ENCODE measurements around the gene RAF1.
"Not testable (repeated sequence)": the region's sequence is repeated elsewhere in the genome, so short reads cannot be mapped to it uniquely, and the experiment has no call there.

Gene RAF1

DNA sequence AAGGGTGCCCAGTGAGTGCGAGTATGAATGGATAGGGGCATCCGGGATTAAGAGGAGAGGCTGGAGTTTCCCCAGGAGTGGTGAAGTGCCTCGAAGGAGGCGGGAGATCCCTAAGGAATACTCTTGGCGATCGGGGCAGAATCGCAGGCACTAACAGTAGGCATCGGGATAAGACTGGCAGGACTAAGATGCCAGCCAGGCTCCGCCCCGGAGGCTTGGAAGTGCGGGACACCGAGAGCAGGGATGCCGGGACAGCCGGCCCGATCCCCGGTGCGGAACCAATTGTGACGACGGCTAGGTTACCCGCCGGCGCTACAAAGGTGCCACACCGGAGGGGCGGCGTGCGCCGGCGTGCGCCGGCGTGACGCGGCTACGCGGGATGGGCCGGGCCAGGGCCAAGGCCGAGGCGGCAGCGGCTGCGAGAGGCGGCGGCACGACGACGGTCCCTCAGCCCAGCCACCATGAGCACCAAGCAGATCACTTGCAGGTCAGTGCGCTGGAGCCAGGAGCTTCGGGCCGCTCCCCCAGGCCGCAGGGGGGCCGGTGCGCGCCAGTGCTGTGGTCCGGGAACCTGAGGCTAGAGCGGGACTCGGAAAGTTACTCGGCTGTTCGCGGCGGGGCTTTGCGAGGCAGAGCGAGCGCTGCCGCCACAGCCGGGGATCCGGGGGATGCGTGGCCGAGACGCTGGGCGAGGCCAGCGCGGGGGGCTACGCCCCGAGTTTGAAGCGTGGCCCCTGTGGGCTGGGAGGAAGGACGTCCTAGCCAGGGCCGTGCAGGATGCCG, 107.0 kb downstream of the RAF1 start, which contains the start of gene MKRN2:
MKRN2 (plus strand) TSS at position 398 of the 783 bp plus-strand sequence; CDS start at position 462, 64 bp downstream.
- DNase-seq, result peak; percentile 71 to 89 (median 80)

DNA sequence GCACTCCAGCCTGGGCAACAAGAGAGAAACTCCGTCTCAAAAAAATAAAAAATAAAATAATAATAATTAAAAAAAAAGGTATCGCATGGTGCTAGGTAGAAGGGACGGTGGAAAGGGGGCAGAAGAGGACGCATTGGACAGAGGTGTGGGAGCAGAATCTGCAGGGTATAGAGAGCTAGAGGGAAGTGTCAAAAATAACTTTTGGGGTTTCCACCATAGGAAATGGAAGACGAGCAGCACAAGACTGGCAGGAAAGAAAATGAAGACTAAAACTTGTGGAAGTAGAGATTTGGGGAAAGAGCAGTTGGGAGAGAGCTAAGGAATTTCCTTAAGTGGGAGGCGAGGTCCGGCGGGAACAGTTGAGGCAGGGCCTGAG, 107.6 kb downstream of the RAF1 start:
- DNase-seq, result peak in 1 of 6 experiments; percentile 52

DNA sequence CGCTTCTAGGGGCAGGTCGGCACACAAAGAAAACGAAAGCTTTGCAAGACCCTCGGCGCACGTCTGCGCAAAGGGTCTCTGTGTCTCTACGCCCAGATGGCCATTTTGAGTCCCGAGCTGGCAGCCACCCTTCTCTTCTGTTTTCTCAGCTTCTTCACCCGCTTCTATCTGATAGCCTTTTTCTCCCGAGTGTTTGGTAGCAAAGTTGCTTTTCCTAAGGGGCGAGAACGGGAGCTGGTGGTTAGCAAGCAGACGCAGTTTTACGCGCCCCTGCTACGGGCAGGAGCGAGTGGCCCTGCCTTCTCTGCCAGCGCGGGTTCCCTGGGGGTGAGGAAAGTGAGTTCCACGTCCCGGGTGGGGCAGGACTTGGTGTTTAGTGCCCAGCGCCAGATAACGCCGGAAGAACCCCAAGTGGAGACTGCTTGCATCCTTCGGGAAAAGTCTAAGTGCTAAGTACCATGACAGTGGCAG, 110.0 kb downstream of the RAF1 start:
- DNase-seq, result peak in 1 of 6 experiments; percentile 9

DNA sequence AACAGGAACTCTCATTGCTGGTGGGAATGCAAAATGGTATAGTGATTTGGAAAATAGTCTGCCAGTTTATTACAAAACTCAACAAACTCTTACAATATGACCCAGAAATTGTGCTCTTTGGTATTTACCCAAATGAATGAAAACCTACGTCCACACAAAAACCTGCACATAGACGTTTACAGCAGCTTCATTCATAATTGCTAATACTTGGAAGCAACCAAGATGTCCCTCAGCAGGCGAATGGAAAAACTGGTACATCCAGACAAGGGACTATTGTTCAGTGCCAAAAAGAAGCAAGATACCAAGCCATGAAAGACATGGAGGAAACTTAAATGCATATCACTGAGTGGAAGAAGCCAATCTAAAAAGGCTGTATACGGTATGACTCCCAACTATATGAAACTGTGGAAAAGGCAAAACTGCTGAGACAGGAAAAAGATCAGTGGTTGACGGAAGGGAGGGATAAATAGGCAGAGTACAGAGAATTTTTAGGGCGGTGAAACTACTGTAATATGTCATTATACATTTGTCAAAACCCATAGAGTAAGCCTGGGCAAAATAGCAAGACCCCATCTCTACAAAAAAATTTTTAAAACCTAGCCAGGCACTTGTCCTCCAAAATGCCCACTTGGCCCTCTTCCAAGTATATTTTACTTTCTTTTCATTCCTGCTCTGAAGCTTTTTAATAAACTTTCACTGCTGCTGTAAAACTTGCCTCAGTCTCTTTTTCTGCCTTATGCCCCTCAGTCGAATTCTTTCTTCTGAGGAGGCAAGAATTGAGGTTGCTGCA, 113.8 kb downstream of the RAF1 start:
- no peak for DNase-seq

DNA sequence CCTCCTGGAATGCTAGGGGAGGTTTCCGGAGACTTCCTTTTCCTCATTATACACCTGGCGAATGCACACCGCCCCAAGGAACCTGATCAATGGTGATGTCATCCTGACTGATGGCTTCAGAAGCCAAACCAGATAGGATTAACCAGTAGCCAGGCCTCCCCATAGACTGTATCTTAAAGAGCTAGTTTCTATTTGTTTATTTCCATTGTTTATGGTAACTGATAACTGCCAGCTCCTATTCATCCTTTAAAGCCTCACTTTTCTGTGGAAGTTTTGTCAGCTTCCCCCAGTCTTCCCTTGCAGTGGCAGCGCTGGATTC, 118.5 kb downstream of the RAF1 start, which contains the start of gene MKRN2OS:
MKRN2OS (minus strand) TSS at position 27 of the 319 bp plus-strand sequence. CDS start 35 bp downstream, outside the sequence.
- no peak for DNase-seq

DNA sequence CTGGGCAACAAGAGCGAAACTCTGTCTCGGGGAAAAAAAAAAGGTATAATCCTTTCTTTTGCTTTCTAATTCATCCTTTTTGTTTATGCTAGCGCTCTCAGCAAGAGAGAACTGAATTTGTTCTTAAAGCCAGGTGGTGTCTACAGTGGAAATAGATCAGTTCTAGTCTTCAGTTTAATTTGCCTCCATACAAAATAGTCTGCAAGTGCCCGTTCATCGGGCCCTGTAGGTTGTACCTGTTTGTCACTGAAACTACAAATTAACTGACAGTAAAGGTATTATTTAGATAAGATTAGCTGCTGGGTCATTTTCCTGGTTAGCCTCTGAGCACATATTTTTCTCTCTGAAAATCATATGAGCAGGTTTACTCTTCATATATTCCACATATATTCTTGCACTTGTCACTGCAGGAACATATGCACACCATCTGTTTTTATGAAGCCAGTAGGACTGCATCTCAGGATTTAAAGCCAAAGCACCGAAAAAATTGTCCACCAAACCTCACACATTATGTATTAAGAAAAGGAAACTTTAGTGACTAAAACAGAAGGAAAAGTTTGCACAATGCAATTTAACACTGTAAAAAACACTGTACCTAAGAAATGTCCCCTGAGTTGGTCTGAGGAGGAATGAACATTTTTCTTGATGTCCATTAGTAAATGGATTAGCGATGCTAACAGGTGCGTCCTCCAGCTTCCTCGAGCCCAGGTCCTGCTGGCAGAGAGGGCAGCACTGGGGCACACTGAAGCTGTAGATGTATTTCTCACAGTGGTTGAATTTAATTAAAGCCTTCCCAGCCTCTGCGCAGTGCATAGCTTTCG, 119.1 kb downstream of the RAF1 start:
- no peak for DNase-seq

DNA sequence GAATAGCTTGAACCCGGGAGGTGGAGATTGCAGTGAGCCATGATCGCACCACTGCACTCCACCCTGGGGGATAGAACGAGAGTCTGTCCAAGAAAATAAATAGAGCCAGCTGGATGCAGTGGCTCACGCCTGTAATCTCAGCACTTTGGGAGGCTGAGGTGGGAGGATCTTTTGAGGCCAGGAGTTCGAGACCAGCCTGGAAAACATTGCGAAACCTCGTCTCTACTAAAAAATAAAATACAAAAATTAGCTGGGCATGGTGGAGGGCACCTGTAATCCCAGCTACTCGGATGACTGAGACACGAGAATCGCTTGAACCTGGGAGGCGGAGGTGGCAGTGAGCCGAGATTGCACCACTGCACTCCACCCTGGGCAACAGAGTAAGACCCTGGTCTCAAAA, 120.4 kb downstream of the RAF1 start:
- DNase-seq, result not testable (repeated sequence)

DNA sequence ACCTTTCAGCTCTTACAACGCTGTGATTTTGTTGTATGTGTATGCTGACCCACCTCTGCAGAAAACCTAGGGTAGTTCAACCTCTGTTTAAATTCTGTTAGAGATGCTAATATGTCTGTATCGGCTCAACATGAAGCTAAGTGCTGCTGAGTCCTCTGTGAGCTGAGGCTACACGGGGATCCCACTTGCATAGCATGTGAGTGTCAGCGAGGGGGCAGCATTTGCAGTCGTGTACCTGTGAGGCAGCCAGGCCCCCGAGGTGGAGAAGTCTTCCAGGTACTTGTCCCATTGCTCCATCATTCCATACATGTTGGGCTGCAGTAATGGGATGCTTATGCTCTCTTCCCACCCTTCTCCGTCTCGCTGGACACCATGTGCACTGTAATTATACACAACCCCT, 122.3 kb downstream of the RAF1 start:
- no peak for DNase-seq

DNA sequence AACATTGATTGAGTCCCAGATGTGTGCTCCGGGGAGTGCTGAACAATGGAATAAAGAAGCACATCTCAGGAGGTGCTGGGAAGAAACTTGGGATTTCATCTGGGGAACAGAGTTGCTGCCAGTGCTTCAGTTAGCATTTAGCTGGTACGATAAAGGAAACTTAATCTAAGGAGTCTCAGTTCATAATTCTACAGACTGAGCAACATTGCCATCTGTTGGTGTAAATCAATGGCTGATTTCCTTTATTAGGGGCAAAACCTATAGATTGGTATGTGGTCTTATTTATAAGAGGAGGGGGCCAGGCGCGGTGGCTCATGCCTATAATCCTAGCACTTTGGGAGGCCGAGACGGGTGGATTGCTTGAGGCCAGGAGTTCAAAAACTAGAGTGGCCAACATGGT, 127.5 kb downstream of the RAF1 start:
- DNase-seq, result no peak
